ENCODE data around the gene QTRT2.

QTRT2 gene

GRCh38 chr3:114056130-114057010 is at the start of gene QTRT2, which contains the start of gene CCDC191:
QTRT2 (plus strand) TSS chr3:114056737; CDS start chr3:114065258, 8,521 bp downstream.
CCDC191 (minus strand) TSS chr3:114056526; CDS start chr3:114056466, 60 bp downstream.
- peak; percentile 93 for DNase-seq

GRCh38 chr3:114011059-114011797 is 45.3 kb upstream of the QTRT2 start:
- no peak for DNase-seq

GRCh38 chr3:114014211-114014610 is 42.3 kb upstream of the QTRT2 start:
- DNase-seq: no peak

- no peak for DNase-seq
These were observed 37.1 kb upstream of the QTRT2 start for GRCh38 chr3:114019486-114019885.

GRCh38 chr3:114020907-114021306 is 35.6 kb upstream of the QTRT2 start:
- DNase-seq: no peak

GRCh38 chr3:114022145-114022802 is 34.3 kb upstream of the QTRT2 start:
- no peak for DNase-seq

GRCh38 chr3:114025451-114025850 is 31.1 kb upstream of the QTRT2 start:
- no peak for DNase-seq

GRCh38 chr3:114026331-114026730 is 30.2 kb upstream of the QTRT2 start:
- DNase-seq: no peak

GRCh38 chr3:114033721-114034120 is 22.8 kb upstream of the QTRT2 start:
- no peak for DNase-seq

- DNase-seq: no peak
These were observed 22.3 kb upstream of the QTRT2 start for GRCh38 chr3:114034211-114034610.

- DNase-seq: no peak
These were observed 21.6 kb upstream of the QTRT2 start for GRCh38 chr3:114034787-114035545.

- DNase-seq: no peak
These were observed 20.6 kb upstream of the QTRT2 start for GRCh38 chr3:114035896-114036295.

- DNase-seq: no peak
These were observed 13.3 kb upstream of the QTRT2 start for GRCh38 chr3:114043205-114043604.

GRCh38 chr3:114052216-114052615 is 4.3 kb upstream of the QTRT2 start:
- DNase-seq: no peak

GRCh38 chr3:114057011-114057347 is 442 bp downstream of the QTRT2 start:
- DNase-seq: no peak

GRCh38 chr3:114058646-114059045 is 2.1 kb downstream of the QTRT2 start:
- DNase-seq: no peak

- DNase-seq: no peak
These were observed 4.5 kb downstream of the QTRT2 start for GRCh38 chr3:114060906-114061655.

GRCh38 chr3:114067804-114068203 is 11.3 kb downstream of the QTRT2 start:
- DNase-seq: no peak

- DNase-seq: no peak
These were observed 11.8 kb downstream of the QTRT2 start for GRCh38 chr3:114068336-114068735.

- DNase-seq: no peak
These were observed 15.2 kb downstream of the QTRT2 start for GRCh38 chr3:114071786-114072185.

- DNase-seq: no peak
These were observed 20.2 kb downstream of the QTRT2 start for GRCh38 chr3:114076711-114077110.

GRCh38 chr3:114078126-114078525 is 21.6 kb downstream of the QTRT2 start:
- DNase-seq: no peak

Data from activated CD4-positive, CD25-positive, alpha-beta regulatory T cell treated with anti-CD3 and anti-CD28 coated beads, Interleukin-2, amount 50 U/mL, for 72 hours (primary cell).